ENCODE measurements around the gene SECTM1. TPM values are rescaled to one million over a fixed set of nuclear protein-coding genes. Genes with fewer than 3 reads are reported as not detected.

Gene SECTM1
- total and polyA plus RNA-seq, 9 of the 15 experiments (the other 6 are each of a cell fraction or from before 2014, with no cell fraction given): 0.11 to 0.46 (median 0.18) TPM; not detected in 6

GRCh38 chr17:82343560-82343959 is 10.0 kb upstream of the SECTM1 start:
- H3K79me2 ChIP-seq (ENCODE audit: control insufficient read depth, insufficient read depth, low read length): no peaks in the 10 kb centered on the region; the same call in 2 of the 3 replicates
- H3K36me3 ChIP-seq (ENCODE audit: control insufficient read depth, insufficient read depth, low read length): no peaks in the 10 kb centered on the region
- no peak overlapping the region for H3K27ac ChIP-seq (ENCODE audit: extremely low read depth, low read depth, low read length)
- H3K4me1 ChIP-seq (replicated peaks in 1 of 2; ENCODE audit: control insufficient read depth in 2 of 2, insufficient read depth in 2 of 2, low read length in 2 of 2): peaks cover 44 to 69% of the 10 kb centered on the region in 2 experiments
- H3K9me3 ChIP-seq (replicated peaks; ENCODE audit: control insufficient read depth, insufficient read depth, low read depth, low read length): peaks cover 4% of the 10 kb centered on the region
- no peak for ATAC-seq
- H3K9me1 ChIP-seq (ENCODE audit: control insufficient read depth, insufficient read depth, low read length): no peaks in the 10 kb centered on the region
- DNase-seq (ENCODE audit: extremely low read depth in 1 of 4, low spot score in 3 of 4): peak in 1 of 4 experiments; percentile 48
- H3K4me3 ChIP-seq: no peak overlapping the region
- no peak overlapping the region for H2AFZ ChIP-seq (ENCODE audit: low read depth, low read length)
- POLR2A ChIA-PET: interaction anchor here (0.7 to 2.0 kb wide), 4 partner anchors 9 to 178 kb away, joined by 3 to 8 read pairs (median 4); partner anchors contain the start of gene SECTM1
- no peaks in the 10 kb centered on the region for H3K27me3 ChIP-seq (ENCODE audit: control insufficient read depth in 2 of 2, insufficient read depth in 2 of 2, low read length in 2 of 2)
- in situ Hi-C loops (cut with MboI): no loop called here
- intact Hi-C loops (cut with micrococcal nuclease): loop anchor here (10.0 kb wide), 1 partner anchor 309 kb away; the partner anchor contains the start of genes DCXR and RAC3
- FAIRE-seq: peak; percentile 61
- no peak overlapping the region for H3K9ac ChIP-seq (ENCODE audit: insufficient read depth in 1 of 2, low read depth in 2 of 2, low read length in 2 of 2)
- CTCF ChIA-PET (ENCODE audit: low intra/inter-chr PET ratio): no interaction called here
- WGBS (ENCODE audit: insufficient coverage, low coverage, missing lambda C conversion rate): 69% methylated on average over 5 of the region's 5 CpGs
- no TSS peak for BruUV-seq (replicated peaks)
- H4K20me1 ChIP-seq (replicated peaks; ENCODE audit: control insufficient read depth, insufficient read depth, low read length): no peaks in the 10 kb centered on the region
- H3K4me2 ChIP-seq (ENCODE audit: insufficient read depth, low read length): no peak overlapping the region
- no peak for TF ChIP-seq YY1 (IDR thresholded peaks at IDR 0.05; ENCODE audit: borderline replicate concordance in 1 of 3, control insufficient read depth in 1 of 3, extremely low read depth in 1 of 3, insufficient read depth in 3 of 3, insufficient read length in 1 of 3, insufficient replicate concordance in 2 of 3, low read depth in 1 of 3, low read length in 2 of 3)
- TF ChIP-seq SUPT5H (IDR thresholded peaks at IDR 0.05): peak; percentile 32; the same call in 1 of the 2 replicates
- TF ChIP-seq RFX1 (IDR thresholded peaks at IDR 0.05): peak; percentile 82
- TF ChIP-seq LARP7 (IDR thresholded peaks at IDR 0.05): no peak
- TF ChIP-seq TFAP4 (CRISPR knock-in tag; IDR thresholded peaks at IDR 0.05; ENCODE audit: borderline replicate concordance): peak; percentile 13; the same call in 1 of the 2 replicates
- peak; percentile 54 for TF ChIP-seq TBP (optimal IDR thresholded peaks at IDR 0.05; ENCODE audit: low read depth, low read length)
- TF ChIP-seq ETS2 (tag; IDR thresholded peaks at IDR 0.05; ENCODE audit: borderline replicate concordance, poor library complexity, severe bottlenecking): no peak
- no peak for TF ChIP-seq MYBL2 (IDR thresholded peaks at IDR 0.05; ENCODE audit: low read depth)
- TF ChIP-seq MYBL2 (CRISPR knock-in tag; IDR thresholded peaks at IDR 0.05; ENCODE audit: borderline replicate concordance): no peak
- peak; percentile 28; the same call in 1 of the 2 replicates for TF ChIP-seq PHF8 (IDR thresholded peaks at IDR 0.05; ENCODE audit: borderline replicate concordance, low read length)
- no peak for TF ChIP-seq ATF2 (CRISPR knock-in tag; IDR thresholded peaks at IDR 0.05)
- peak; percentile 12 for TF ChIP-seq PRDM10 (IDR thresholded peaks at IDR 0.05; ENCODE audit: partially characterized antibody)
- peak; percentile 95 for TF ChIP-seq KDM5B (IDR thresholded peaks at IDR 0.05; ENCODE audit: insufficient replicate concordance, low read depth, low read length)
